ENCODE data around the gene ATP8A2.

GRCh38 chr13:25353344-25353743 lies 18.4 kb upstream of the ATP8A2 start:
- TF ChIP-seq CTCF (IDR thresholded peaks at IDR 0.05) = no peak
- no peak for TF ChIP-seq POLR2A (IDR thresholded peaks at IDR 0.05)
